Measurements from ENCODE around the gene WWTR1. TPM values are rescaled to one million over a fixed set of nuclear protein-coding genes. Genes with fewer than 3 reads are reported as not detected.
A peak's percentile ranks its signal among the peaks of the same experiment; 100 is the strongest.

WWTR1 gene
- total and polyA plus RNA-seq, 9 donors: 35.5 to 88.5 (median 74.7) TPM

DNA sequence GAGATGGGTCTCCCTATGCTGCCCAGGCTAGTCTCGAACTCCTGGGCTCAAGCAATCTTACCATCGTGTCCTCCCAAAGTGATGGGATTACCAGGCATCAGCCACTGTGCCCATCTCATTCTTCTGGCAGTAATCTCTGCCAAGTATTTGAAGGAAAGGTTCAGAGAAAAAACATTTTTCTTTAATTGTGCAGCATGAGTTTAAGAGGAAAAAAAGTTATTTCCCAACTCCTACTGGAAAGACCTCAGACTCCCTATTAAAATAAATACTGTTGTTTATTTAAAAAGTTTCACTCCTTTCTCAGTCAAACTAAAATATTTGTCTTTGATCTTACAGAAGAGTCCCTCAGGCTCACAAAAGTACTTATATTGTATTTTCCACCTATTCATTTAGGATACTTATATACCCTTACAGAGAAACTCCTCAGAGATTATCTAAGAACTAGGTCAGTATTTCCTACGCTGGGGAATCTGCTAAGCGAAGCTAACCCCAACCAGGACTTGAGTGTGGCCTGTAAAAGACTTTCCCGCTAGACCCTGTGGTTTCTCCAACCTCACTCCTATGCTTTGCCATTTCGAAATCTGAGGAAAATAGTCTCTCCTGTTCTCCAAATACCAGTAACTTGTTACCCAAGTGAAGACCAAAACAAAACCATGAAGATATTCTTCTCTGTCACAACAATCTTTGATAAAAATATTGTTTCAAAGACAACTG is 28.7 kb downstream of the WWTR1 start:
- WGBS (ENCODE audit: insufficient coverage): 59% methylated on average over 3 of the region's 6 CpGs
- H3K27ac ChIP-seq (ENCODE audit: low read length): no peak overlapping the region

DNA sequence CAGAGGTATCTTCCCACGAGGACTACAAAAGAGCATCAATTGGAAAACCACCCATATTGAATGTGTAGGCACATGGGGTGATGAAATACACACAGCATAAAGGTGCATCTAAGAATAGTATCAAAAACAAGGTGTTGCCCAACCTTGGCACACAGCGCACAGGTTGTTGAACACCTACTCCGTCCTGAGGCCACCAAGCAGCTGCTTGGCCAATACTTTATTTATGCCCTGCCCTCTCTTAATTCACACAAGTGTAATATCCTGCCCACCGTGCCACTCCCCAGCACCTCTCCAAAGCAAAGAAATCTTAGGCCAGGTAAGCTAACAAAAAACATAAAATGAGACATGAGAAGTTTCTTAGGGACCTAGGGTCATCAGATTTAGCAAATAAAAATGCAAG is 31.2 kb downstream of the WWTR1 start:
- Histone ChIP-seq H3K27ac (ENCODE audit: low read length) (no peak overlapping the region), H3K27me3 (ENCODE audit: control insufficient read depth, insufficient read depth, low read length) (no peaks in the 10 kb centered on the region), H3K36me3 (ENCODE audit: control insufficient read depth, insufficient read depth, low read length) (no peaks in the 10 kb centered on the region), H3K9me3 (replicated peaks; ENCODE audit: control insufficient read depth, low read depth, low read length) (no peaks in the 10 kb centered on the region), H3K4me1 (ENCODE audit: control insufficient read depth, insufficient read depth, low read length) (peaks cover 2% of the 10 kb centered on the region), H3K4me3 (ENCODE audit: low read length) (no peak overlapping the region)
- WGBS (ENCODE audit: insufficient coverage): 94% methylated on average over 2 of the region's 4 CpGs
- no peak for DNase-seq

More for the DNA sequence above, 28.7 kb downstream of the WWTR1 start:
- H3K4me1 ChIP-seq (ENCODE audit: control insufficient read depth, insufficient read depth, low read length): peaks cover 2% of the 10 kb centered on the region
- H3K27me3 ChIP-seq (ENCODE audit: control insufficient read depth, insufficient read depth, low read length): no peaks in the 10 kb centered on the region
- no peak overlapping the region for H3K4me3 ChIP-seq (ENCODE audit: low read length)
- DNase-seq: no peak
- peaks cover 9% of the 10 kb centered on the region for H3K36me3 ChIP-seq (ENCODE audit: control insufficient read depth, insufficient read depth, low read length)
- no peaks in the 10 kb centered on the region for H3K9me3 ChIP-seq (replicated peaks; ENCODE audit: control insufficient read depth, low read depth, low read length)

DNA sequence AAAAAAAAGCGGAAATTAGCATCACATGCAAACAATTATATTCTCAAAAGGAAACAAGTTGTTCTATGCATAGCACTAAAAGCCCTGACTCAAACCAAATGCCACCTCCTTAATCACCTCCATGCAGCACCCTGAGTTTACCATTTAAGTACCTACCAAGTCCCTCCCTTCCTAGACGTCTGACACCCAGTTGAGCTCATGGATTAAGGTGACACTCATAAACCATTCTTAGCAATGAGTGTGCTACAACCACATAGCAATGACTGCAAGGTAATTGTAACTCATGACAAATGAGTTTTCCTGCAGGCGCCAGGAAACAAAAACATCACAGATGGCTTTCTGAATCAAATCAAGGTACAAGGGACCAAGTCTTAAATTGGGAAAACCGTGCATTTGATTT is 32.0 kb downstream of the WWTR1 start:
- WGBS (ENCODE audit: insufficient coverage): 58% methylated on average over 3 of the region's 4 CpGs
- no peak for DNase-seq
- no peaks in the 10 kb centered on the region for H3K9me3 ChIP-seq (replicated peaks; ENCODE audit: control insufficient read depth, low read depth, low read length)
- H3K27ac ChIP-seq (ENCODE audit: low read length): no peak overlapping the region
- peaks cover 2% of the 10 kb centered on the region for H3K4me1 ChIP-seq (ENCODE audit: control insufficient read depth, insufficient read depth, low read length)
- no peaks in the 10 kb centered on the region for H3K36me3 ChIP-seq (ENCODE audit: control insufficient read depth, insufficient read depth, low read length)
- no peaks in the 10 kb centered on the region for H3K27me3 ChIP-seq (ENCODE audit: control insufficient read depth, insufficient read depth, low read length)
- H3K4me3 ChIP-seq (ENCODE audit: low read length): no peak overlapping the region

DNA sequence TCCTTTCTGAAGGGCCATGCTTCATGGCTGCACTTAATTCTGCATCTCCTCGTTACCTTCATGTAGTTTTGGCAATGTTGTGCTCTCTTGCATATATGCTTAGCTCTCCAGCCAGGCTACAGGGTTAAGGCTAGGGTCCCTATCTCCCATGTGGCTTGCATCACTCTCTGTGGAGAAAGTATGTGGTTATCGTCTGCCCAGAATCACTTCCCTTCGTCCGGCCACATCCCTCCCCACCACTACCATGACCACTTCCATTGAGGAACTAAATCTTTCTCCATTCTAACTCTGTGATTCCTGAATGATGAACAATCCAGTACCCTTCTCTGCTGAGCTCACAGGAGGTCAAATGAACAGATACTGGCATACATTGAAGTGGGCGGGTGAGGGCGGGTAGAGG is 34.0 kb downstream of the WWTR1 start:
- H3K9me3 ChIP-seq (replicated peaks; ENCODE audit: control insufficient read depth, low read depth, low read length): no peaks in the 10 kb centered on the region
- H3K36me3 ChIP-seq (ENCODE audit: control insufficient read depth, insufficient read depth, low read length): no peaks in the 10 kb centered on the region
- H3K27ac ChIP-seq (ENCODE audit: low read length): no peak overlapping the region
- H3K4me1 ChIP-seq (ENCODE audit: control insufficient read depth, insufficient read depth, low read length): peaks cover 4% of the 10 kb centered on the region
- 94% methylated on average over 2 of the region's 6 CpGs for WGBS (ENCODE audit: insufficient coverage)
- no peak overlapping the region for H3K4me3 ChIP-seq (ENCODE audit: low read length)
- H3K27me3 ChIP-seq (ENCODE audit: control insufficient read depth, insufficient read depth, low read length): no peaks in the 10 kb centered on the region
- no peak for DNase-seq

DNA sequence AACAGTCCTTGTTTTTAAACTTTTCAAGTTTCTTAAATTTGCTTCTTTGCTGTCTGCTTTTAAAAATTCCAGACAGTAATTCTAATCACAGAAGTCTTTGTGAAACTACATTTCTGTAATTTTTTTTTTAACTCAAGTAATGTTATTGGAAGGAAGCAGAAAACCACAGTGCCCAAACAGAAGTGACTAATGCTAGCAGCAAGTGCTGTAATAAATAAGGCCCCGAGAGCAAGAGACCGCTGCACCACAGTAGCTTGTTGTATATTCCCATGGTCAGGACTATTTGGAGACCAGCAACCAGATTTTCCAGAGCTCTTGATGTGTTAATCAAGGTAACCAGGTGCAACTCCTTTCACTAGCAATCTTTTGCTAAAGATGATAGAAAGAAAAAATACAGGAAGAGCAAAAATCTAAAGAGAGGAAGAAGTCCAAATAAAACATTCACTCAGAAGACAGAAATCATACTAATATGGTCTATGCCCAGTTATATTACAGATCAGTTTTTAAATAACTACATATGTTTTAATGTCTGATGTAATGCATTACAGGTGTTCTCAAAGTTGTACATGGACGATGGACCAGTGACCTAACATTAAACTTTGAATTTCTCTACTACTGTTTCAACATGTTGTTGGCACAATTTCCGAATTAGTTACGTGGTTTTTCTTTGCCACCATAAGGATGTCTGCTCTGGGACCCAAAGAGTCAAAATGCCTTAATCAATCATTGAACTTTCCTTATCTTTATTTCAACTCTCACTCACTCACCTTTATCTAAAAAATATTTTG is 36.4 kb downstream of the WWTR1 start:
- no peaks in the 10 kb centered on the region for H3K27me3 ChIP-seq (ENCODE audit: control insufficient read depth, insufficient read depth, low read length)
- H3K4me3 ChIP-seq (ENCODE audit: low read length): no peak overlapping the region
- H3K9me3 ChIP-seq (replicated peaks; ENCODE audit: control insufficient read depth, low read depth, low read length): no peaks in the 10 kb centered on the region
- DNase-seq: no peak
- H3K36me3 ChIP-seq (ENCODE audit: control insufficient read depth, insufficient read depth, low read length): no peaks in the 10 kb centered on the region
- H3K4me1 ChIP-seq (ENCODE audit: control insufficient read depth, insufficient read depth, low read length): peaks cover 3% of the 10 kb centered on the region
- no peak overlapping the region for H3K27ac ChIP-seq (ENCODE audit: low read length)
- 64% methylated on average over 4 of the region's 5 CpGs for WGBS (ENCODE audit: insufficient coverage)

DNA sequence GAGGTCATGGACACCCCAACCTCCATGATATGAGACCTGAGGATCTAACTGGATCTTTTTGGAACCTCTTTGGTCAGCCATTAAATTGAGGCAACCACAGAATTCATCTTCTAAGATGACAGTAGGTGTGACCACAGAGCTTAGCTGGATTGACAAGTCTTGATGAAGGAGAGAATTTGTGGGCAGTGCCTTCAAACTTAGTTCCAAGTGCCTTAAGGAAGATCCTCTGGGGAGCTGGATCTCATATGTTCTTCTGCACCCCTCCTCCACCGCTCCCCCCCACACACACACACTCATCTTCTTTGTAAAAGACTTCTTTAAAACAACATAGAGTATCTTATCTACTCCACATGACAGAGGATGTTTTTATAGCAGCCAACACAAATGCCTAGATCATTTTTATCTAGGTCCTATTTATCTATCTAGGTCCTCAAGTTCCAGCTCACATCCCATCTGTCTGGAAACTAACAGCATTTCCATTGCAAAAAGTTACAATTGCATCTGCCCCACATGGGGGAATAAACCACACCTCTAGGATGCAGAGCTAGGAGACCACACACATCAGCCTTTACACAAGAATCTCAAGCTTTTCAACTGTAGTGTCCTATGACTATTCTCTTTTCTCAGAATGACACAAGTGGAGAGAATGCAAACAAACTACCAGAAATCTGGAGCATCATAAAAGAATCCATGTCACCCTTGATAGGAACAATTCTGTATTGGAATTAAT is 37.4 kb downstream of the WWTR1 start:
- 75% methylated on average over 1 of the region's 1 CpG for WGBS (ENCODE audit: insufficient coverage)
- Histone ChIP-seq H3K27me3 (ENCODE audit: control insufficient read depth, insufficient read depth, low read length) (no peaks in the 10 kb centered on the region), H3K4me1 (ENCODE audit: control insufficient read depth, insufficient read depth, low read length) (peaks cover 3% of the 10 kb centered on the region), H3K9me3 (replicated peaks; ENCODE audit: control insufficient read depth, low read depth, low read length) (no peaks in the 10 kb centered on the region), H3K27ac (ENCODE audit: low read length) (no peak overlapping the region), H3K4me3 (ENCODE audit: low read length) (no peak overlapping the region), H3K36me3 (ENCODE audit: control insufficient read depth, insufficient read depth, low read length) (no peaks in the 10 kb centered on the region)
- DNase-seq: no peak

DNA sequence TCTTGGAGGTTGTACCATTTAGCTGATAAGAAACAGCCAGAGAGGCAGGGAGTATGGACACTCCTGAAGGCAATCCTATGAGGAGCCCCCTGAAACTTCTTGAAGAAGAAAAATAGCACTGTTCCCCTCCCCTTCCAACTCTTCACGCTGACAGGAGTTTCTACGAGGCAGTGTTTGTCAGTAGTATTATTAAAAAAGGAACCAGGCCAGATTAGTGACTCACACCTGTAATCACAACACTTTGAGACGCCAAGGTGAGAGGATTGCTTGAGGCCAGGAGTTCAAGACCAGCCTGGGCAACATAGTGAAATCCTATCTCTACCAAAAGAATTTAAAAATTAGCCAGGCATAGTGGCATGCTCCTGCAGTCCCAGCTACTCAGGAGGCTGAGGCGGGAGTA is 38.7 kb downstream of the WWTR1 start:
- no peak overlapping the region for H3K27ac ChIP-seq (ENCODE audit: low read length)
- H3K36me3 ChIP-seq (ENCODE audit: control insufficient read depth, insufficient read depth, low read length): no peaks in the 10 kb centered on the region
- DNase-seq: no peak
- 100% methylated on average over 1 of the region's 4 CpGs for WGBS (ENCODE audit: insufficient coverage)
- peaks cover 3% of the 10 kb centered on the region for H3K4me1 ChIP-seq (ENCODE audit: control insufficient read depth, insufficient read depth, low read length)
- no peaks in the 10 kb centered on the region for H3K9me3 ChIP-seq (replicated peaks; ENCODE audit: control insufficient read depth, low read depth, low read length)
- no peaks in the 10 kb centered on the region for H3K27me3 ChIP-seq (ENCODE audit: control insufficient read depth, insufficient read depth, low read length)
- no peak overlapping the region for H3K4me3 ChIP-seq (ENCODE audit: low read length)

DNA sequence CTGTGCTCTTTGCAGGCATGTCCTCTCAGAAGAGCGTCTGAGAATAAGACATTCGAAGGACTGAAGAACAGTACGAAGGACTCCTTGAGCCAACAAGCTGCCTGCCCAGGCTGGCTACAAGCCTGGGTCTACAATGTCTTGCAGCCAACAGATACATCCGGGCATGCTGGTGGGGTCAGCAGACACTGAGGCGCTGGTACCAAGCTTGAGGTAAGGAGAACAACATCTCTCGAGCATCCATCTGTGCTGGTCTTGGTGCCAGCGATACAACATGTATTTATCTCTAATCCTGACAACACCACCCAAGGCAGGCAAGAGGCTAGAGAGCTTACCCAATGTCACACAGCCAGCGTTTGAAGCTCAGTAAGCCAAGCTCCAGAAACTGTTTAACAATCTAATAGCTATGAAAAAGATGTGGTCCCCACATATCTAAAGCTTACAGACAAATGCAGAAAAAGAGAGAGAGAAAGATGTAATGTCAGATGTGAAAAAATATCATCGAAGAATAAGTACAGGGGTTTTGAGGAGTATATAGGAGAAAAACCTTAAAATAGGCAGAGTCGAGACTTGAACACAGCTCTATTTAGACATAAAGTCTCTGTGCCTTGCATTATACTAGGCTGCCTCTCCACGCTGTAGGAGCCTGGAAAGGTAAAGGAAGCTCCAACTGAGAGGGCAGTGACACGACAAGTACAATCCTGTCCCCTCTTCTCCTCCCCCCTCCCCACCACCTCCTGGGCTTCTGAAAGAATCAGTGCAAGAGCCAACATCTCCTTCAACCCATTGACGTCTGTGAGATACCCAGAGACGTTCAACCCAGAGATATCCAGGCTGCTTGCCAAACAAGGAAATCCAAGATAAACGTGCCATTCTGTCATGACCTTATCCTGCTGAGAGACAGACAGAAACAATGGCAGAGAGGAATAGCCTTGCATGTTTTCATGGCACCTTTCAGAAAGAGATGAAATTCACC is 39.4 kb downstream of the WWTR1 start:
- Histone ChIP-seq H3K4me3 (ENCODE audit: low read length) (no peak overlapping the region), H3K4me1 (ENCODE audit: control insufficient read depth, insufficient read depth, low read length) (peaks cover 3% of the 10 kb centered on the region), H3K27ac (ENCODE audit: low read length) (no peak overlapping the region), H3K36me3 (ENCODE audit: control insufficient read depth, insufficient read depth, low read length) (no peaks in the 10 kb centered on the region), H3K27me3 (ENCODE audit: control insufficient read depth, insufficient read depth, low read length) (no peaks in the 10 kb centered on the region), H3K9me3 (replicated peaks; ENCODE audit: control insufficient read depth, low read depth, low read length) (no peaks in the 10 kb centered on the region)
- 72% methylated on average over 9 of the region's 15 CpGs for whole genome bisulfite sequencing (ENCODE audit: insufficient coverage)
- no peak for DNase-seq

DNA sequence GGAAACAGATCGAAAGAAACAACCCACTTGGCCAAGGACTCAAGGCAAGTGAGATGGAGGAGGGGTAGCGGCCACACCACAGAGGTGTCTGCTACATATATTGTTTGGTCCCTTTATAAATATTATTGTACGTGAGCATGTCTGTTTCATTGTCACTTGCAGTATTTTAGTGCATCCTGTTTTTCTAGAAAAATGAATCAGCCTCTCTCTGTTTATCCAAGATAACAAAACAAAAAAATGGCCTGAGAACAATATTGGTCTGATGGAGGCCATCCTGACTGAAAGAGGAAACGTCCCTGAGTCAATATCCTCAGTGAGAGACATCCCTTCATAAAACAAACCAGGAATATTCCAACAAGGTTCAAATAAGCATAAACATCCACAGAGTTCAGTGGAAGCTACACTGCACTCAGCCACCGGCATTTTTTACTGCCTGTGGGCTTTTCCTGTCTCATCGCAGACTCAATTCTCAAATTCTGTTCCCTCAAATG is 42.0 kb downstream of the WWTR1 start:
- H3K27me3 ChIP-seq (ENCODE audit: control insufficient read depth, insufficient read depth, low read length): no peaks in the 10 kb centered on the region
- no peaks in the 10 kb centered on the region for H3K9me3 ChIP-seq (replicated peaks; ENCODE audit: control insufficient read depth, low read depth, low read length)
- no peaks in the 10 kb centered on the region for H3K36me3 ChIP-seq (ENCODE audit: control insufficient read depth, insufficient read depth, low read length)
- WGBS (ENCODE audit: insufficient coverage): 74% methylated on average over 4 of the region's 6 CpGs
- no peak for DNase-seq
- H3K4me3 ChIP-seq (ENCODE audit: low read length): no peak overlapping the region
- peak overlapping the region; percentile 29 for H3K27ac ChIP-seq (ENCODE audit: low read length)
- H3K4me1 ChIP-seq (ENCODE audit: control insufficient read depth, insufficient read depth, low read length): peaks cover 3% of the 10 kb centered on the region
